Spleen (tissue), 7 donors: ENCODE measurements around the gene TMEM43.

Source experiments
- POLR2A ChIP-seq, 3 donors: fragments of 450-650 bp; IDR thresholded peaks; one replicate each; pipeline ENCODE4 v1.5.1; 2017; ENCODE audit warnings: antibody characterized with exemption in 3 of 3, mild to moderate bottlenecking in 1 of 3
- TF ChIP-seq, protein P1 (sequence below), 11 experiments: fragments of 200-600 bp in 7 of 11; fragments of 450-650 bp in 4 of 11; sonication (generic) in 4 of 11; IDR thresholded peaks in 8 of 11; conservative IDR thresholded peaks in 3 of 11; 1 replicate in 7 of 11; 2 replicates in 4 of 11; pipeline versions ENCODE4 v1.4.0 to v1.8.0; 2016 to 2021; ENCODE audit warnings: antibody characterized with exemption in 11 of 11, inconsistent platforms in 4 of 11, mild to moderate bottlenecking in 1 of 11
- donor health status: DM: no; HTN: no; CAD: no; lungs with moderate emphysema.
- donor health status: DM: no; HTN: no; CAD: no.
- donor health status: DM: no; HTN: no; CAD: no.

- TF ChIP-seq, protein P1, sequence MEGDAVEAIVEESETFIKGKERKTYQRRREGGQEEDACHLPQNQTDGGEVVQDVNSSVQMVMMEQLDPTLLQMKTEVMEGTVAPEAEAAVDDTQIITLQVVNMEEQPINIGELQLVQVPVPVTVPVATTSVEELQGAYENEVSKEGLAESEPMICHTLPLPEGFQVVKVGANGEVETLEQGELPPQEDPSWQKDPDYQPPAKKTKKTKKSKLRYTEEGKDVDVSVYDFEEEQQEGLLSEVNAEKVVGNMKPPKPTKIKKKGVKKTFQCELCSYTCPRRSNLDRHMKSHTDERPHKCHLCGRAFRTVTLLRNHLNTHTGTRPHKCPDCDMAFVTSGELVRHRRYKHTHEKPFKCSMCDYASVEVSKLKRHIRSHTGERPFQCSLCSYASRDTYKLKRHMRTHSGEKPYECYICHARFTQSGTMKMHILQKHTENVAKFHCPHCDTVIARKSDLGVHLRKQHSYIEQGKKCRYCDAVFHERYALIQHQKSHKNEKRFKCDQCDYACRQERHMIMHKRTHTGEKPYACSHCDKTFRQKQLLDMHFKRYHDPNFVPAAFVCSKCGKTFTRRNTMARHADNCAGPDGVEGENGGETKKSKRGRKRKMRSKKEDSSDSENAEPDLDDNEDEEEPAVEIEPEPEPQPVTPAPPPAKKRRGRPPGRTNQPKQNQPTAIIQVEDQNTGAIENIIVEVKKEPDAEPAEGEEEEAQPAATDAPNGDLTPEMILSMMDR (IDR thresholded peaks at IDR 0.05 in 8 of 11, conservative IDR thresholded peaks at IDR 0.05 in 3 of 11): no peak
- TF ChIP-seq POLR2A (IDR thresholded peaks at IDR 0.05): no peak
Measured at GRCh38 chr3:14157951-14158350, 33.1 kb downstream of the TMEM43 start.
